ENCODE measurements around the gene OLFM1. TPM values are rescaled to one million over a fixed set of nuclear protein-coding genes. Genes with fewer than 3 reads are reported as not detected.

Gene OLFM1
- total and polyA plus RNA-seq, 9 of the 15 experiments (the other 6 are each of a cell fraction or from before 2014, with no cell fraction given) = not detected

GRCh38 chr9:135090547-135090946 is 3.1 kb downstream of the OLFM1 start:
- Histone ChIP-seq H3K4me3 (no peak overlapping the region), H3K9me3 (replicated peaks; ENCODE audit: control insufficient read depth, insufficient read depth, low read depth, low read length) (no peaks in the 10 kb centered on the region), H4K20me1 (replicated peaks; ENCODE audit: control insufficient read depth, insufficient read depth, low read length) (no peaks in the 10 kb centered on the region), H3K79me2 (ENCODE audit: control insufficient read depth, insufficient read depth, low read length) (no peaks in the 10 kb centered on the region), H3K36me3 (ENCODE audit: control insufficient read depth, insufficient read depth, low read length) (no peaks in the 10 kb centered on the region), H2AFZ (ENCODE audit: low read depth, low read length) (no peak overlapping the region), H3K4me1 (replicated peaks in 1 of 2; ENCODE audit: control insufficient read depth in 2 of 2, insufficient read depth in 2 of 2, low read length in 2 of 2) (peaks cover 0 to 13% of the 10 kb centered on the region in 2 experiments; a peak in 2 of 5 replicates), H3K9me1 (ENCODE audit: control insufficient read depth, insufficient read depth, low read length) (no peaks in the 10 kb centered on the region), H3K27ac (ENCODE audit: extremely low read depth, low read depth, low read length) (no peak overlapping the region), H3K9ac (ENCODE audit: insufficient read depth in 1 of 2, low read depth in 2 of 2, low read length in 2 of 2) (no peak overlapping the region), H3K27me3 (ENCODE audit: control insufficient read depth in 2 of 2, insufficient read depth in 2 of 2, low read length in 2 of 2) (no peaks in the 10 kb centered on the region; a peak in 1 of 5 replicates), H3K4me2 (ENCODE audit: insufficient read depth, low read length) (no peak overlapping the region)
- ATAC-seq = no peak
- in situ Hi-C loops (cut with MboI) (no loop called here), intact Hi-C loops (cut with micrococcal nuclease) (no loop called here)
- ChIA-PET CTCF (ENCODE audit: low intra/inter-chr PET ratio) (no interaction called here), POLR2A (no interaction called here)
- DNase-seq (ENCODE audit: extremely low read depth in 1 of 4, low spot score in 3 of 4) = peak in 2 of 4 experiments; percentile 3 to 22
- no peak for FAIRE-seq
- WGBS (ENCODE audit: insufficient coverage, low coverage, missing lambda C conversion rate) = 0% methylated on average over 4 of the region's 5 CpGs
- no TSS peak for BruUV-seq (replicated peaks)
- TF ChIP-seq ZBTB11 (CRISPR knock-in tag; IDR thresholded peaks at IDR 0.05) = no peak
- TF ChIP-seq CEBPG (CRISPR knock-in tag; IDR thresholded peaks at IDR 0.05) = no peak
- no peak for TF ChIP-seq CEBPG (tag; conservative IDR thresholded peaks at IDR 0.05 in 1 of 2, IDR thresholded peaks at IDR 0.05 in 1 of 2)
- no peak for TF ChIP-seq VEZF1 (CRISPR knock-in tag; IDR thresholded peaks at IDR 0.05)
- no peak for TF ChIP-seq E2F8 (IDR thresholded peaks at IDR 0.05; ENCODE audit: low read depth, partially characterized antibody)
- peak; percentile 21; the same call in 1 of the 2 replicates for TF ChIP-seq CREM (IDR thresholded peaks at IDR 0.05; ENCODE audit: low read depth)
- TF ChIP-seq EHMT2 (IDR thresholded peaks at IDR 0.05) = peak; percentile 88

All from K562 (cell line).